ENCODE measurements around the gene ARHGDIA. TPM values are rescaled to one million over a fixed set of nuclear protein-coding genes. Genes with fewer than 3 reads are reported as not detected.
A peak's percentile ranks its signal among the peaks of the same experiment; 100 is the strongest.

ARHGDIA gene
- total RNA-seq, 1 experiment from 2014 or later, result 247 TPM

DNA sequence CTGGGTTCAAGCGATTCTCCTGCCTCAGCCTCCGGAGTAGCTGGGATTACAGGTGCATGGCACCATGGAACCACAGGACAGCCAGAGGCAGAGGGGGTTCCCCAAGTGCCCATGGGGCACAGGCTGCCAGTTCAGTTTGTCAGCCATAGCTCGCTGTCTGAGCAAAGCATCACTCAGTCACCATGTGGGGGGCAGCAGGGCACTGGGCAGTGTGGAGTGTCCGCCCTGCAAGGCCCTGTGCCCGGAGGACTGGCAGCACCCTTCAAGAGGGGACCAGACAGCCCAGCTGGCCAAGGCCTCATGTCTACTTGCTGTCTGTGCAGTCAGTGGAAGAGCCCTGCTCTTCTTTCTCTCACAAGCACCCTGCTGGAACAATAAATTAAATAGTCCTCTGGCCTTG, 13.8 kb upstream of the ARHGDIA start (continued):
- no peak for TF ChIP-seq CREM (CRISPR knock-in tag; IDR thresholded peaks at IDR 0.05)

DNA sequence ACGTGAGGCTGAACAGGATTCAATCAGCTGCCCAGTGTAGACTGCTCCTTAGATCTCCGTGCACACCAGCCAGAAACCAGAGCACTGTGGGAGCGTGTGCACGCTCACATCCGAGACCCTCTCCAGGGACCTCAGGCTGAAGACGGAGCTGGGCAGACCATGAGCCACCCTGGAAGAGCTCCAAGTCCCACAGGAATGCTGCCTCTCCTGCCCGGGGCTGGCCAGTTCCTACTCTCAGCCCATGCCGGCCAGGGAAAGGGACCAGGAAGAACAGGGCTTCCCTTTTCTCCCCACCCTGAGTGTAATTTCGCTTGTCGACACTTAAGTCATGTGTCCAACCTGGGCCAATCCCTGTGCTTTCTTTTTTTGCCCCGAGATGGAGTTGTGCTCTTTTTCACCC, 13.4 kb upstream of the ARHGDIA start:
- no peaks in the 10 kb centered on the region for H3K9me3 Mint-ChIP-seq
- no peak overlapping the region; the same call in 1 of the 2 replicates for H3K27ac Mint-ChIP-seq
- no peak for TF ChIP-seq JAZF1 (CRISPR knock-in tag; IDR thresholded peaks at IDR 0.05)
- TF ChIP-seq FOXK1 (CRISPR knock-in tag; IDR thresholded peaks at IDR 0.05), result no peak
- no peak for TF ChIP-seq ZNF138 (CRISPR knock-in tag; conservative IDR thresholded peaks at IDR 0.05)
- TF ChIP-seq NFE2L1 (CRISPR knock-in tag; IDR thresholded peaks at IDR 0.05), result no peak
- no peak for TF ChIP-seq MXD4 (CRISPR knock-in tag; IDR thresholded peaks at IDR 0.05; ENCODE audit: borderline replicate concordance)
- no peaks in the 10 kb centered on the region for H3K27me3 Mint-ChIP-seq (ENCODE audit: low read depth)
- no peak for DNase-seq (ENCODE audit: low spot score)
- no peak overlapping the region for H3K4me3 Mint-ChIP-seq
- H3K36me3 Mint-ChIP-seq, result peaks cover 58% of the 10 kb centered on the region
- ChIA-PET POLR2A (no interaction called here), CTCF (interaction anchor here (0.5 to 2.7 kb wide), 3 partner anchors 15 to 364 kb away, joined by 3 to 10 read pairs (median 3); no protein-coding TSS in a partner anchor)
- 0 out of 2 replicates have a peak, but pooled peaks cover 4% of the 10 kb centered on the region for H3K4me1 Mint-ChIP-seq
- peak; percentile 21; the same call in 1 of the 2 replicates for ATAC-seq

DNA sequence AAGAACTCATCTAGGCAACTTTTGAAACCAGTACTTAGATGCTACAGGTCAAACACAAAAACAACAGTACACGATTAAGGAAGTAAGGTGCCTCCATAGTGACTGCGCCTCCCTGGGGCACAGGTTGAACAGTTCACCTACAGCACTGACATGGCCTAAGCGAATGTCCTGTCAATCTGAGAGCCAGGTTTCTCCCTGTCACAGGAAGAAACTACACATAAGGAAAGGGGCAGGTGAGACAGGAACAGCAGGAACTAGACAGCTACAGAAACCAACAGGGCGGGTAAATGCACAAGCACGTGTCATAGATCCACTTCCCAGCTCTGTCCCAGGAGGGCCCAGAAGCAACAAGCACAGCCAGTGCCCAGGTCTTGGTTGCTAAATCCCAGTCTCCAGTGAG, 8.0 kb upstream of the ARHGDIA start:
- H3K4me3 Mint-ChIP-seq, result no peak overlapping the region
- peak overlapping the region; percentile 32; the same call in 1 of the 2 replicates for H3K27ac Mint-ChIP-seq
- H3K36me3 Mint-ChIP-seq, result peaks cover 25% of the 10 kb centered on the region
- TF ChIP-seq TEAD4 (CRISPR knock-in tag; IDR thresholded peaks at IDR 0.05) (no peak), NR3C1 (CRISPR knock-in tag; conservative IDR thresholded peaks at IDR 0.05; ENCODE audit: low read depth) (no peak), CREM (CRISPR knock-in tag; IDR thresholded peaks at IDR 0.05) (no peak), MXD4 (CRISPR knock-in tag; IDR thresholded peaks at IDR 0.05; ENCODE audit: borderline replicate concordance) (no peak), ZBTB21 (CRISPR knock-in tag; IDR thresholded peaks at IDR 0.05; ENCODE audit: borderline replicate concordance) (no peak), JUN (CRISPR knock-in tag; IDR thresholded peaks at IDR 0.05) (no peak)
- TF ChIP-seq, protein P1, sequence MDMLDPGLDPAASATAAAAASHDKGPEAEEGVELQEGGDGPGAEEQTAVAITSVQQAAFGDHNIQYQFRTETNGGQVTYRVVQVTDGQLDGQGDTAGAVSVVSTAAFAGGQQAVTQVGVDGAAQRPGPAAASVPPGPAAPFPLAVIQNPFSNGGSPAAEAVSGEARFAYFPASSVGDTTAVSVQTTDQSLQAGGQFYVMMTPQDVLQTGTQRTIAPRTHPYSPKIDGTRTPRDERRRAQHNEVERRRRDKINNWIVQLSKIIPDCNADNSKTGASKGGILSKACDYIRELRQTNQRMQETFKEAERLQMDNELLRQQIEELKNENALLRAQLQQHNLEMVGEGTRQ (CRISPR knock-in tag; IDR thresholded peaks at IDR 0.05), result no peak
- TF ChIP-seq, protein P2, sequence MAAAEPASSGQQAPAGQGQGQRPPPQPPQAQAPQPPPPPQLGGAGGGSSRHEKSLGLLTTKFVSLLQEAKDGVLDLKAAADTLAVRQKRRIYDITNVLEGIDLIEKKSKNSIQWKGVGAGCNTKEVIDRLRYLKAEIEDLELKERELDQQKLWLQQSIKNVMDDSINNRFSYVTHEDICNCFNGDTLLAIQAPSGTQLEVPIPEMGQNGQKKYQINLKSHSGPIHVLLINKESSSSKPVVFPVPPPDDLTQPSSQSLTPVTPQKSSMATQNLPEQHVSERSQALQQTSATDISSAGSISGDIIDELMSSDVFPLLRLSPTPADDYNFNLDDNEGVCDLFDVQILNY (CRISPR knock-in tag; IDR thresholded peaks at IDR 0.05), result no peak
- TF ChIP-seq, protein P3, sequence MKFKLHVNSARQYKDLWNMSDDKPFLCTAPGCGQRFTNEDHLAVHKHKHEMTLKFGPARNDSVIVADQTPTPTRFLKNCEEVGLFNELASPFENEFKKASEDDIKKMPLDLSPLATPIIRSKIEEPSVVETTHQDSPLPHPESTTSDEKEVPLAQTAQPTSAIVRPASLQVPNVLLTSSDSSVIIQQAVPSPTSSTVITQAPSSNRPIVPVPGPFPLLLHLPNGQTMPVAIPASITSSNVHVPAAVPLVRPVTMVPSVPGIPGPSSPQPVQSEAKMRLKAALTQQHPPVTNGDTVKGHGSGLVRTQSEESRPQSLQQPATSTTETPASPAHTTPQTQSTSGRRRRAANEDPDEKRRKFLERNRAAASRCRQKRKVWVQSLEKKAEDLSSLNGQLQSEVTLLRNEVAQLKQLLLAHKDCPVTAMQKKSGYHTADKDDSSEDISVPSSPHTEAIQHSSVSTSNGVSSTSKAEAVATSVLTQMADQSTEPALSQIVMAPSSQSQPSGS (CRISPR knock-in tag; IDR thresholded peaks at IDR 0.05; ENCODE audit: borderline replicate concordance, low read depth), result no peak
- no peaks in the 10 kb centered on the region for H3K4me1 Mint-ChIP-seq
- no peaks in the 10 kb centered on the region for H3K27me3 Mint-ChIP-seq (ENCODE audit: low read depth)
- no peak for ATAC-seq
- no peaks in the 10 kb centered on the region for H3K9me3 Mint-ChIP-seq
- DNase-seq (ENCODE audit: low spot score), result no peak
- POLR2A ChIA-PET, result interaction anchor here (0.6 kb wide), 1 partner anchor 48 kb away, joined by 3 read pairs; no protein-coding TSS in a partner anchor
- CTCF ChIA-PET, result no interaction called here

DNA sequence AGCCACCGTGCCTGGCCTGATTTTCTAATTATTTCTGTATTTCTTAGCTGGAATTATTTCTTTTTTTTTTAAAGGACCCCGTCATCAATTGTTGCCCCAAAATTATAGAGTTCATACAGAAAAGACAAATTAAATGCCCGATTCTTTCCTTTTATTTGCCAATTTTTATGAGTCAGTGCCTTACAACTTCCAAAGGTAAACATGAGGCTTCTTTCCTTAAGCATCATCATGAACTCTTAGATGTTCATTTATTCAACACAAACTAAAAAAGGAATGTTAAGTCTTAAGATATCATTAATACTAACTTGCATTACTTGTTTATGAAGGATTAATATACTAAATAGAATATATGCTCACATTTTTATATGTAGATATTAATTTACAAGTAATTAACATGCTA, 7.2 kb upstream of the ARHGDIA start:
- ATAC-seq, result no peak
- Mint-ChIP-seq H3K27me3 (ENCODE audit: low read depth) (no peaks in the 10 kb centered on the region), H3K9me3 (no peaks in the 10 kb centered on the region), H3K4me1 (no peaks in the 10 kb centered on the region), H3K27ac (no peak overlapping the region), H3K36me3 (peaks cover 22% of the 10 kb centered on the region), H3K4me3 (no peak overlapping the region)
- CTCF ChIA-PET, result no interaction called here
- POLR2A ChIA-PET, result no interaction called here
- no peak for DNase-seq (ENCODE audit: low spot score)
- TF ChIP-seq, protein P4, sequence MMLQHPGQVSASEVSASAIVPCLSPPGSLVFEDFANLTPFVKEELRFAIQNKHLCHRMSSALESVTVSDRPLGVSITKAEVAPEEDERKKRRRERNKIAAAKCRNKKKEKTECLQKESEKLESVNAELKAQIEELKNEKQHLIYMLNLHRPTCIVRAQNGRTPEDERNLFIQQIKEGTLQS (CRISPR knock-in tag; conservative IDR thresholded peaks at IDR 0.05), result no peak
- no peak for TF ChIP-seq ZNF219 (CRISPR knock-in tag; IDR thresholded peaks at IDR 0.05; ENCODE audit: borderline replicate concordance)
- no peak for TF ChIP-seq TEAD1 (CRISPR knock-in tag; IDR thresholded peaks at IDR 0.05)
- TF ChIP-seq CBFB (CRISPR knock-in tag; IDR thresholded peaks at IDR 0.05; ENCODE audit: low read depth), result no peak
- TF ChIP-seq FOXJ3 (CRISPR knock-in tag; IDR thresholded peaks at IDR 0.05; ENCODE audit: borderline replicate concordance), result no peak
- no peak for TF ChIP-seq ZNF263 (CRISPR knock-in tag; IDR thresholded peaks at IDR 0.05; ENCODE audit: low read depth)
- TF ChIP-seq ZNF138 (CRISPR knock-in tag; conservative IDR thresholded peaks at IDR 0.05), result no peak
- TF ChIP-seq ESRRA (CRISPR knock-in tag; IDR thresholded peaks at IDR 0.05; ENCODE audit: borderline replicate concordance), result no peak
- TF ChIP-seq, protein P5, sequence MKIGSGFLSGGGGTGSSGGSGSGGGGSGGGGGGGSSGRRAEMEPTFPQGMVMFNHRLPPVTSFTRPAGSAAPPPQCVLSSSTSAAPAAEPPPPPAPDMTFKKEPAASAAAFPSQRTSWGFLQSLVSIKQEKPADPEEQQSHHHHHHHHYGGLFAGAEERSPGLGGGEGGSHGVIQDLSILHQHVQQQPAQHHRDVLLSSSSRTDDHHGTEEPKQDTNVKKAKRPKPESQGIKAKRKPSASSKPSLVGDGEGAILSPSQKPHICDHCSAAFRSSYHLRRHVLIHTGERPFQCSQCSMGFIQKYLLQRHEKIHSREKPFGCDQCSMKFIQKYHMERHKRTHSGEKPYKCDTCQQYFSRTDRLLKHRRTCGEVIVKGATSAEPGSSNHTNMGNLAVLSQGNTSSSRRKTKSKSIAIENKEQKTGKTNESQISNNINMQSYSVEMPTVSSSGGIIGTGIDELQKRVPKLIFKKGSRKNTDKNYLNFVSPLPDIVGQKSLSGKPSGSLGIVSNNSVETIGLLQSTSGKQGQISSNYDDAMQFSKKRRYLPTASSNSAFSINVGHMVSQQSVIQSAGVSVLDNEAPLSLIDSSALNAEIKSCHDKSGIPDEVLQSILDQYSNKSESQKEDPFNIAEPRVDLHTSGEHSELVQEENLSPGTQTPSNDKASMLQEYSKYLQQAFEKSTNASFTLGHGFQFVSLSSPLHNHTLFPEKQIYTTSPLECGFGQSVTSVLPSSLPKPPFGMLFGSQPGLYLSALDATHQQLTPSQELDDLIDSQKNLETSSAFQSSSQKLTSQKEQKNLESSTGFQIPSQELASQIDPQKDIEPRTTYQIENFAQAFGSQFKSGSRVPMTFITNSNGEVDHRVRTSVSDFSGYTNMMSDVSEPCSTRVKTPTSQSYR (CRISPR knock-in tag; IDR thresholded peaks at IDR 0.05), result no peak
- TF ChIP-seq, protein P3 (CRISPR knock-in tag; IDR thresholded peaks at IDR 0.05; ENCODE audit: borderline replicate concordance, low read depth), result no peak
- TF ChIP-seq ZNF423 (CRISPR knock-in tag; IDR thresholded peaks at IDR 0.05), result no peak
- no peak for TF ChIP-seq CREB1 (CRISPR knock-in tag; IDR thresholded peaks at IDR 0.05)
- TF ChIP-seq SOX15 (CRISPR knock-in tag; IDR thresholded peaks at IDR 0.05), result no peak
